Dendritic cell treated with granulocyte-macrophage colony-stimulating factor and Interleukin-4, amounts not matched to agents 40 ng/mL and 50 ng/mL, for 4 days (primary cell): ENCODE results near the gene MUCL3.
A peak's percentile ranks its signal among the peaks of the same experiment; 100 is the strongest.
"Not testable (repeated sequence)": the region's sequence is repeated elsewhere in the genome, so short reads cannot be mapped to it uniquely, and the experiment has no call there.

Experiments
- H3K27ac Mint-ChIP-seq: one replicate; pipeline ENCODE4 v1.8.0; 2022; ENCODE audit warnings: mild to moderate bottlenecking, mixed read lengths
- H3K27me3 Mint-ChIP-seq: one replicate; pipeline ENCODE4 v1.8.0; 2022; ENCODE audit warnings: mild to moderate bottlenecking, mixed read lengths
- H3K36me3 Mint-ChIP-seq: one replicate; pipeline ENCODE4 v1.8.0; 2022; ENCODE audit warnings: low read depth, mixed read lengths
- H3K4me1 Mint-ChIP-seq: one replicate; pipeline ENCODE4 v1.8.0; 2022; ENCODE audit warnings: low read depth, mixed read lengths
- H3K4me3 Mint-ChIP-seq: one replicate; pipeline ENCODE4 v1.8.0; 2022; ENCODE audit warnings: mild to moderate bottlenecking, moderate library complexity, mixed read lengths
- H3K9me3 Mint-ChIP-seq: one replicate; pipeline ENCODE4 v1.8.0; 2022; ENCODE audit warnings: mixed read lengths
- intact Hi-C: fragments of 100-400 bp; cut with micrococcal nuclease; formaldehyde crosslinking; loops from one replicate; pipeline ENCODE4 v1.15.0; 2022

Gene MUCL3

GRCh38 chr6:30963641-30964040, 22.9 kb downstream of the MUCL3 start:
- Mint-ChIP-seq H3K27ac (no peak overlapping the region), H3K36me3 (no peaks in the 10 kb centered on the region), H3K27me3 (peaks cover 50% of the 10 kb centered on the region), H3K4me3 (no peak overlapping the region), H3K9me3 (no peaks in the 10 kb centered on the region), H3K4me1 (no peaks in the 10 kb centered on the region)
- intact Hi-C loops: no loop called here

DNA sequence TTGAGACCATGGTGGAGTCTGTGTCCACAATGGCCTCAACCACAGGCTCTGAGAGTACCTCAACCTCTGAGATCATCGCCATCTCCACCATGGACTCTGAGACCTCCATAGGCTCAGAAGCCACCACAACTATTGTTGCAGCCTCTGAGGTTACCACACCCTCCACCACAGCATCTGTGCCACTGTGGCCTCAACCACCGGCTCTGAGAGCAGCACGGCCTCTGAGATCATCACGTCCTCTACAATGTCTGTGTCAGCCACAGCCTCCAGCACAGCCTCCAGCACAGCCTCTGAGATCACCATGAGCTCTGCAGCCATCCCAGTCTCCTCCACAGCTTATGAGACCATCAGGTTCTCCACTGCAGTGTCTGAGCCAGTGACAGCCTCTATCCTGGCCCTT, 23.3 kb downstream of the MUCL3 start:
- intact Hi-C loops: no loop called here
- H3K9me3 Mint-ChIP-seq: no peaks in the 10 kb centered on the region
- H3K36me3 Mint-ChIP-seq: no peaks in the 10 kb centered on the region
- peaks cover 48% of the 10 kb centered on the region for H3K27me3 Mint-ChIP-seq
- H3K27ac Mint-ChIP-seq: peak overlapping the region; percentile 1
- H3K4me3 Mint-ChIP-seq: no peak overlapping the region
- peaks cover 2% of the 10 kb centered on the region for H3K4me1 Mint-ChIP-seq

- Mint-ChIP-seq H3K27ac (no peak overlapping the region), H3K4me3 (no peak overlapping the region), H3K27me3 (peaks cover 39% of the 10 kb centered on the region)
These were observed 24.4 kb downstream of the MUCL3 start for GRCh38 chr6:30965140-30965601.

DNA sequence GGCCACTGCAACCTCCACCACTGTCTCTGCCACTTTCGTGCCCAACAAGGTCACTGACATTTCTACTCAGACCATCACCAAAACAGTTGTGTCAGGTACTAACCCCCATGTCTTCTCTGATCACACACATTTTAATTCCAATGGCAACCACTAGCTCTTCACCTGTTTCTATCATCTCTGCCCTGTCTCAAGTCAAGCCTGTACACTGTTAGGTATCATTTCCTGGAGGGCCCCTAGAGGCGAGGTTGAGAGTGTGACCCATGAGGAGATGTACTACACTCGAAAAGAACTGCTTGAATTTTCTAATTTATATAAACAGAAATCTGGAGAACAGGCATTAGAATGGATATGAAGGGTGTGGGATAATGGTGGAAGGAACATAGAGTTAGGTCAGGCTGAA, 25.4 kb downstream of the MUCL3 start:
- Mint-ChIP-seq H3K9me3 (no peaks in the 10 kb centered on the region), H3K4me3 (no peak overlapping the region), H3K4me1 (peaks cover 9% of the 10 kb centered on the region), H3K27me3 (peaks cover 36% of the 10 kb centered on the region), H3K27ac (no peak overlapping the region), H3K36me3 (no peaks in the 10 kb centered on the region)
- intact Hi-C loops: no loop called here

More at GRCh38 chr6:30965140-30965601, 24.4 kb downstream of the MUCL3 start:
- Mint-ChIP-seq H3K9me3 (no peaks in the 10 kb centered on the region), H3K36me3 (no peaks in the 10 kb centered on the region), H3K4me1 (peaks cover 9% of the 10 kb centered on the region)
- intact Hi-C loops: no loop called here

DNA sequence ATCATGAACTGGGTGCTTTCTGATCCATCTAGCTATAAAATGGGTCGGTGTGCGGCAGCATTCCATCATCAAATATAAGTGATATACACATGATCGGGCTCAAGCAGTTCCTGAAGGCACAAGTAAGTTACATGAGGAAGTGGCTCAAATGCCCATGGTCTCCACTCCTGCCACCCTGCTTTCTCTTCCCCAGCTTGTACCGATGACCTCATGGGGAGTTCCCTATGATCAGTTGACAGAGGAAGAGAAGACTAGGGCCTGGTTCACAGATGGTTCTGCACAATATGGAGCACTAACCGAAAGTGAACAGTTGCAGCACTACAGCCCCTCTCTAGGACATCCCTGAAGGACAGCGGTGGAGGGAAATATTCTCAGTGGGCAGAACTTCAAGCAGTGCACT, 28.4 kb downstream of the MUCL3 start:
- H3K4me3 Mint-ChIP-seq, intact Hi-C loops, H3K9me3 Mint-ChIP-seq, H3K36me3 Mint-ChIP-seq: not testable (repeated sequence)
- Mint-ChIP-seq H3K27me3 (peaks cover 42% of the 10 kb centered on the region), H3K27ac (peak overlapping the region; percentile 66), H3K4me1 (peaks cover 16% of the 10 kb centered on the region)

DNA sequence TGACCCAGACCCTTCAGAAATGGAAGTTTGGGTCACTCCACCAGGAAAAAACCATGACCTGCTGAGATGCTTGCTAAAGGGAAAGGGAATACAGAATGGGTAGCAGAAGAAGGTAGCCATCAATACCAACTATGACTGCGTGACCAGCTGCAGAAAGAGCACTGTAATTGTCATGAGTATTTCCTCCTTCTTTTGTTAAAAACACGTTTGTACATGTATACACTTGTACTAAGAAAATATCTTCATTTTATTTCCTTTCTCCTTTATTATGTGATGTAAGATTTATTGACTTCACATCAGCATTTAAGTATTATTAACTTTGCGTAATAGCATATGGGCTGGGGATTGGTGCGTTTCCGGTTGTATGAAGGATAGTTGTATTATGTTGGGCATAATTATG, 30.2 kb downstream of the MUCL3 start:
- H3K4me3 Mint-ChIP-seq: no peak overlapping the region
- H3K36me3 Mint-ChIP-seq: no peaks in the 10 kb centered on the region
- H3K27me3 Mint-ChIP-seq: peaks cover 29% of the 10 kb centered on the region
- no peaks in the 10 kb centered on the region for H3K9me3 Mint-ChIP-seq
- peaks cover 18% of the 10 kb centered on the region for H3K4me1 Mint-ChIP-seq
- no peak overlapping the region for H3K27ac Mint-ChIP-seq
- intact Hi-C loops: no loop called here

- Mint-ChIP-seq H3K27ac (peak overlapping the region; percentile 8), H3K4me3 (no peak overlapping the region), H3K27me3 (peaks cover 34% of the 10 kb centered on the region), H3K4me1 (peaks cover 18% of the 10 kb centered on the region), H3K9me3 (no peaks in the 10 kb centered on the region), H3K36me3 (no peaks in the 10 kb centered on the region)
- intact Hi-C loops: no loop called here
These were observed 32.0 kb downstream of the MUCL3 start for GRCh38 chr6:30972816-30973215.

DNA sequence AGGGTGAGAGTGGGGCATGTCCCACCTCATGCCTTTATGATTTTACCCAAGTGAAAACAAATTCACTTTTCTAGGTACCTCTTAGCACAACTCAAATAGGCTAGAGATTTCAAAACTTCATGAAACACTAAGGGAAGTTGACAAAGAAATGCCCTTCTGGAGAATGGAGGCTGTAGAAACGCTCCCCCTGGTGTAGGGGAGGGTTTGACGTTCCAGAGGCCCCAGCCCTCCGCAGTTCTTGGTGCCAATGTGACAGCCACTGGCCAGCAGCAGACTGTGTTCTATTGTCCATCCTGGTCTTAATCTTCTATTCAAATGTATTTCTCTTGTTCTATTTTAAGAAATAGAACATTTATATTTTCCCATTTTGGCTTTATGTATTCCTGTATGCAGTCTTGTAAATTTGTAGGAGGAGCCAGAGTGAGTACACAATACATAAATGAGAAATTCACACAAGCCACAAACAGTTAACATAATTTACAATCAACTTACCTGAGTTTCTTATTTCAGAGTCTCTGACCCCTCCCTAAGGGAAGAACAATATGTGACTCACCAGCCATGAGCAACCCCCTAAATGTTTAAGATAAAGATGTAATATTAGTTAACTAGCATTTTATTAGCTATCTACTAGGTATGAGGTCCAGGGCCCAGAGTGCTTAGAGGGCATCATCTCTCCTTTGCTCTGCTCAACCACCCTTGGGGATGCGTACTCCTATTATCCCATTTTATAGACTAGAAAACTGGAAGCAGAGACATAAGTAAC, 33.9 kb downstream of the MUCL3 start:
- peaks cover 10% of the 10 kb centered on the region for H3K4me1 Mint-ChIP-seq
- intact Hi-C loops: no loop called here
- H3K27ac Mint-ChIP-seq: no peak overlapping the region
- no peak overlapping the region for H3K4me3 Mint-ChIP-seq
- peaks cover 47% of the 10 kb centered on the region for H3K27me3 Mint-ChIP-seq
- no peaks in the 10 kb centered on the region for H3K9me3 Mint-ChIP-seq
- no peaks in the 10 kb centered on the region for H3K36me3 Mint-ChIP-seq

GRCh38 chr6:30979141-30979540, 38.4 kb downstream of the MUCL3 start:
- Mint-ChIP-seq H3K36me3 (no peaks in the 10 kb centered on the region), H3K27ac (no peak overlapping the region), H3K27me3 (peaks cover 51% of the 10 kb centered on the region), H3K9me3 (no peaks in the 10 kb centered on the region), H3K4me3 (no peak overlapping the region), H3K4me1 (peaks cover 11% of the 10 kb centered on the region)
- intact Hi-C loops: no loop called here

GRCh38 chr6:30979690-30980089, 38.9 kb downstream of the MUCL3 start:
- Mint-ChIP-seq H3K27me3 (peaks cover 51% of the 10 kb centered on the region), H3K27ac (no peak overlapping the region)

DNA sequence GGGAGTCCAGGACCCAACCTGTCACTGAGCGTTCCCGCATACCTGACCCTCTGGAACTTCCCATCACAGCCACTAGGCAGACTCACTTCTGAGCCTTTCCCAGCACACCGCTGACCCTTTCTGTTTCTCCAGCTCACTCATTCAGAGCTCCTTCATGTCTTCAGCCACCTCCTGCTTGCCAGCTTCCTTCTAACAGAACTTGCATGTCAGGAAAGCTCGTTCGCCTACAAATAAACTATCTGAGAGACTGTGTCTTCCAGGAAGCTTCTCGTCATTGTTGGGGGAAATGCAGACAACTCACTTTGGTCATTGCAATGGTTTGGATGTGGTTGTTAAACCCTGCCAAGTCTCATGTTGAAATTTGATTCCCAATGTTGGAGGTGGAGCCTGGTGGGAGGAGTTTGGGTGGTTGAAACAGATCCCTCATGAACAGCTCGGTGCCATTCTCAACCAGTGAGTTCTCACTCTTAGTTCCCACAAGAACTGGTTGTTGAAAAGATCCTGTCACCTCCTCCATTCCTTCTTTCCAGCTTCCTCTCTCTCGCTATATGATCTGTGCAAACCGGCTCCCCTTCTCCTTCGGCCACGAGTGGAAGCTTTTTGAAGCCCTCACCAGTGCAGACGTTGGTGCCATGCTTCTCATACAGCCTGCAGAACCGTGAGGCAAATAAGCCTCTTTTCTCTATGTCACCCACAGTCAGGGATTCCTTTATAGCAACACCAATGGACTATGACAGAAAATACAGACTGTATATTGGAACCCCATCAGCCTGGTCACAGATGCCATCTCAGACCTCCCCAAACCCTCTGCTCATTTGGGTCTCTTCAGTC, 41.4 kb downstream of the MUCL3 start:
- H3K36me3 Mint-ChIP-seq: no peaks in the 10 kb centered on the region
- H3K27me3 Mint-ChIP-seq: peaks cover 50% of the 10 kb centered on the region
- H3K27ac Mint-ChIP-seq: no peak overlapping the region
- intact Hi-C loops: no loop called here
- peaks cover 9% of the 10 kb centered on the region for H3K4me1 Mint-ChIP-seq
- H3K4me3 Mint-ChIP-seq: no peak overlapping the region
- no peaks in the 10 kb centered on the region for H3K9me3 Mint-ChIP-seq

More at GRCh38 chr6:30979690-30980089, 38.9 kb downstream of the MUCL3 start:
- peaks cover 9% of the 10 kb centered on the region for H3K4me1 Mint-ChIP-seq
- no peaks in the 10 kb centered on the region for H3K9me3 Mint-ChIP-seq
- intact Hi-C loops: no loop called here
- no peak overlapping the region for H3K4me3 Mint-ChIP-seq
- no peaks in the 10 kb centered on the region for H3K36me3 Mint-ChIP-seq

GRCh38 chr6:30983439-30983838, 42.7 kb downstream of the MUCL3 start, which contains the start of gene MUC21:
Gene MUC21, plus strand, starts transcription at chr6:30983718. Its CDS starts 241 bp downstream, at chr6:30983959.
- Mint-ChIP-seq H3K27ac (no peak within 1 kb of the TSS), H3K4me3 (no peak within 1 kb of the TSS), H3K27me3 (peaks cover 45% of the 10 kb centered on the region), H3K9me3 (no peaks in the 10 kb centered on the region), H3K4me1 (peaks cover 14% of the 10 kb centered on the region), H3K36me3 (no peaks in the 10 kb centered on the region)
- intact Hi-C loops: no loop called here

DNA sequence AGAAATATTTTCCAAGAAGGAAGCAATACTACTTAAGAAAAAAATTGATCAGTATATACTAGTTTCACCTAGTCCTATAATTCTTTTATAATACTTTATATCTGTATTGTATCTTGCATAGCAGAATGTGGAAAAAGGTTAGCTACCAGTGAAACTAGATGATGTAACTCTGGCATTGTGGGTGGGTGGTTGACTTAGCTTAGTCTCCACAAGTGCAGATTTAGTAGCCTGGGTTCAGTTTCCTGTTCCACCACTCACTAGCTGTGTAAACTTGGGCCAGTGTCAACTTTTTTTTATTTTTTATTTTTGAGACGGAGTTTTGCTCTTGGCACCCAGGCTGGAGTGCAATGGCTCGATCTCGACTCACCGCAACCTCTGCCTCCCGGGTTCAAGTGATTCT, 44.7 kb downstream of the MUCL3 start:
- H3K4me3 Mint-ChIP-seq: no peak overlapping the region
- H3K27ac Mint-ChIP-seq: no peak overlapping the region
- no peaks in the 10 kb centered on the region for H3K36me3 Mint-ChIP-seq
- H3K4me1 Mint-ChIP-seq: peaks cover 14% of the 10 kb centered on the region
- intact Hi-C loops: no loop called here
- H3K9me3 Mint-ChIP-seq: no peaks in the 10 kb centered on the region
- H3K27me3 Mint-ChIP-seq: peaks cover 37% of the 10 kb centered on the region

DNA sequence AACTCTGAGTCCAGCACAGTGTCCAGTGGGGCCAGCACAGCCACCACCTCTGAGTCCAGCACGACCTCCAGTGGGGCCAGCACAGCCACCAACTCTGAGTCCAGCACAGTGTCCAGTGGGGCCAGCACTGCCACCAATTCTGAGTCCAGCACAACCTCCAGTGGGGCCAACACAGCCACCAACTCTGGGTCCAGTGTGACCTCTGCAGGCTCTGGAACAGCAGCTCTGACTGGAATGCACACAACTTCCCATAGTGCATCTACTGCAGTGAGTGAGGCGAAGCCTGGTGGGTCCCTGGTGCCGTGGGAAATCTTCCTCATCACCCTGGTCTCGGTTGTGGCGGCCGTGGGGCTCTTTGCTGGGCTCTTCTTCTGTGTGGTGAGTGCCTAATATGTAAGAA, 46.5 kb downstream of the MUCL3 start:
- Mint-ChIP-seq H3K27ac (no peak overlapping the region), H3K9me3 (no peaks in the 10 kb centered on the region), H3K4me3 (no peak overlapping the region), H3K4me1 (peaks cover 8% of the 10 kb centered on the region), H3K36me3 (no peaks in the 10 kb centered on the region), H3K27me3 (peaks cover 25% of the 10 kb centered on the region)
- intact Hi-C loops: no loop called here
